Measurements from ENCODE around the gene TTC34.

- TF ChIP-seq POLR2A (IDR thresholded peaks at IDR 0.05) (no peak), POLR2AphosphoS5 (IDR thresholded peaks at IDR 0.05) (no peak)
These were observed 156.8 kb downstream of the TTC34 start for GRCh38 chr1:2644591-2645101.
